ENCODE results near the gene GP5. TPM values are rescaled to one million over a fixed set of nuclear protein-coding genes. Genes with fewer than 3 reads are reported as not detected.

GP5 gene
- polyA plus RNA-seq, 1 of the 3 experiments (the other 2 are of a cell fraction): 0.13 TPM

DNA sequence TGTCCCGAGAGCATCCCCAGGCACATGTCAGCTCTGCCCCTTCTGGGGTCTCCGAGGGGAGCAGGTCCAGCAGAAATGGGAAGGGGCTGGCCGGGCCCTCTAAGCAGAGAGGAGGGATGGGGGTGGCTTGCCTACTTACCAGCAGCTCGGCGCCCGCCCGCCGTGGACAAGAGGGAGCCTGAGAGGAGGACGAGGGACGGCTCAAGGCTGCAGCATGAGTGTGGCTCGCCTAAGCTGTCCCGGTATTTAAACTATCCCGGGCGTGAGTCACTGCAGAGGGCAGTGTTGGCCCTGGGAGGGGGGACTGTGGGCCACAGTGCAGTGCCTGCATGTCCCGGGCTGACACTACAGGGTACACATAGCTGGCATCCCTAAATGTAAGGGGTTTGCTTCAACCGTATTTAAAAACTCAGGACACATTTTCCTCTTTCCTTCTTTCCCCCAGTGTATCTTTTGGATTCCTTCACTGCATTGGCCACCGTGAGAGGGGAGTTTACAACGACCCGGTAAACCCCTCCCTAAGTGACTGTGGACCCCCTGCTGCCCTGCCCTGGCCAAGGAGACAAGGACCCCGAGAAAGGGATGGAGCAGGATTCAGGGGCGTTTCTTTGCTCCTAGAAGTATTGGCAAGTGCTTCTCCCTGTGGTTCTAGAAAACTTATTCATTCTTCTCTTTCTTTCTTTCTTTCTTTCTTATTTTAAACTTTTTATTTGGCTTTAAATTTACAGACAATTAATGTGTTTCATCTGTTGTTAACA, 29.4 kb downstream of the GP5 start, which contains the start of gene LRRC15:
Gene LRRC15 (minus strand): TSS at position 222 of the 758 bp plus-strand sequence. CDS start 8,700 bp downstream, outside the sequence.
- H4K20me1 ChIP-seq (ENCODE audit: insufficient read depth): no peaks in the 10 kb centered on the region
- H3K9ac ChIP-seq: no peak within 1 kb of the TSS
- peaks cover 10 to 31% of the 10 kb centered on the region in 2 experiments; a peak in 3 of 4 replicates for H3K4me1 ChIP-seq (ENCODE audit: control insufficient read depth in 1 of 2, insufficient read depth in 2 of 2, low read depth in 1 of 2, low read length in 1 of 2)
- no peak within 1 kb of the TSS for H3K4me3 ChIP-seq (ENCODE audit: low read depth in 2 of 2, low read length in 1 of 2)
- peak within 1 kb of the TSS in 1 of 2 experiments; percentile 63; a peak in 1 of 4 replicates for H3K27ac ChIP-seq (ENCODE audit: low read depth in 2 of 2, low read length in 1 of 2)
- H3K36me3 ChIP-seq (replicated peaks in 1 of 2; ENCODE audit: control insufficient read depth in 1 of 2, insufficient read depth in 2 of 2, low read length in 1 of 2): no peaks in the 10 kb centered on the region
- H3K9me2 ChIP-seq: no peaks in the 10 kb centered on the region
- H3K27me3 ChIP-seq (ENCODE audit: insufficient read depth): no peaks in the 10 kb centered on the region
- TF ChIP-seq PBX3 (IDR thresholded peaks at IDR 0.05) (no peak), FOSL2 (IDR thresholded peaks at IDR 0.05; ENCODE audit: borderline replicate concordance, low read depth) (peak; percentile 6; the same call in 1 of the 2 replicates)
- TF ChIP-seq, protein P1, sequence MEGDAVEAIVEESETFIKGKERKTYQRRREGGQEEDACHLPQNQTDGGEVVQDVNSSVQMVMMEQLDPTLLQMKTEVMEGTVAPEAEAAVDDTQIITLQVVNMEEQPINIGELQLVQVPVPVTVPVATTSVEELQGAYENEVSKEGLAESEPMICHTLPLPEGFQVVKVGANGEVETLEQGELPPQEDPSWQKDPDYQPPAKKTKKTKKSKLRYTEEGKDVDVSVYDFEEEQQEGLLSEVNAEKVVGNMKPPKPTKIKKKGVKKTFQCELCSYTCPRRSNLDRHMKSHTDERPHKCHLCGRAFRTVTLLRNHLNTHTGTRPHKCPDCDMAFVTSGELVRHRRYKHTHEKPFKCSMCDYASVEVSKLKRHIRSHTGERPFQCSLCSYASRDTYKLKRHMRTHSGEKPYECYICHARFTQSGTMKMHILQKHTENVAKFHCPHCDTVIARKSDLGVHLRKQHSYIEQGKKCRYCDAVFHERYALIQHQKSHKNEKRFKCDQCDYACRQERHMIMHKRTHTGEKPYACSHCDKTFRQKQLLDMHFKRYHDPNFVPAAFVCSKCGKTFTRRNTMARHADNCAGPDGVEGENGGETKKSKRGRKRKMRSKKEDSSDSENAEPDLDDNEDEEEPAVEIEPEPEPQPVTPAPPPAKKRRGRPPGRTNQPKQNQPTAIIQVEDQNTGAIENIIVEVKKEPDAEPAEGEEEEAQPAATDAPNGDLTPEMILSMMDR (IDR thresholded peaks at IDR 0.05): no peak
- WGBS (ENCODE audit: low lambda C conversion rate): 80% methylated on average over 16 of the region's 21 CpGs
- H2AFZ ChIP-seq (ENCODE audit: low read depth): no peak within 1 kb of the TSS
- CTCF ChIA-PET: interaction anchor here (0.9 to 9.4 kb wide), 4 partner anchors 9 to 35 kb away, joined by 3 to 85 read pairs (median 5); no protein-coding TSS in a partner anchor
- POLR2A ChIA-PET: no interaction called here
- no peak within 1 kb of the TSS for H3K4me2 ChIP-seq
- H3K9me3 ChIP-seq: no peaks in the 10 kb centered on the region
- H3F3A ChIP-seq (replicated peaks; ENCODE audit: insufficient read depth): no peaks in the 10 kb centered on the region
- no peak for DNase-seq
- no peaks in the 10 kb centered on the region for H3K79me2 ChIP-seq (ENCODE audit: insufficient read depth)

DNA sequence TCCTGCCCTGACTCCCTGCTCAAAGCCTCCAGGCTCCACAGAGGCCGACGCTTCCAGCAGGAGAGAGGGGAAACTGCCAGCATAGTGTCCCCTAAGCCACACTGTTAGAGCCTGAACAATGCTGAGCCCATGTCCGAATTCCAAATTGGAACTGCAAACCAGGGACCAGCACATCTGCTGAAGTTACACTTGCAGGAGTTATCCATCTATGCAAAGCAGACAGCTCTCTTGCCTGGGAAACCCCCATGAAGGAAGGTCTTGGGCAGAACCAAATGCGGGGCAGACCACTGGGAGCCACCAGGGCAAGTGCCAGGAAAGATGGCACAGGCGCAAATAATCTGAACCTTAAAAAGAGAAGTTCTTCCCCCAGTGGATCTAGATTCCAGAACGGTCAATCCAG, 30.1 kb downstream of the GP5 start:
- Histone ChIP-seq H3K4me2 (no peak overlapping the region), H3F3A (replicated peaks; ENCODE audit: insufficient read depth) (no peaks in the 10 kb centered on the region), H3K4me1 (ENCODE audit: control insufficient read depth in 1 of 2, insufficient read depth in 2 of 2, low read depth in 1 of 2, low read length in 1 of 2) (peaks cover 15 to 39% of the 10 kb centered on the region in 2 experiments; a peak in 3 of 4 replicates), H4K20me1 (ENCODE audit: insufficient read depth) (no peaks in the 10 kb centered on the region), H3K9me3 (no peaks in the 10 kb centered on the region), H3K79me2 (ENCODE audit: insufficient read depth) (no peaks in the 10 kb centered on the region), H3K36me3 (replicated peaks in 1 of 2; ENCODE audit: control insufficient read depth in 1 of 2, insufficient read depth in 2 of 2, low read length in 1 of 2) (no peaks in the 10 kb centered on the region), H2AFZ (ENCODE audit: low read depth) (no peak overlapping the region), H3K27me3 (ENCODE audit: insufficient read depth) (no peaks in the 10 kb centered on the region), H3K4me3 (ENCODE audit: low read depth in 2 of 2, low read length in 1 of 2) (no peak overlapping the region), H3K27ac (ENCODE audit: low read depth in 2 of 2, low read length in 1 of 2) (peak overlapping the region in 1 of 2 experiments; percentile 63; a peak in 1 of 4 replicates), H3K9ac (no peak overlapping the region), H3K9me2 (no peaks in the 10 kb centered on the region)
- 80% methylated on average over 4 of the region's 6 CpGs for WGBS (ENCODE audit: low lambda C conversion rate)
- no peak for TF ChIP-seq FOSL2 (IDR thresholded peaks at IDR 0.05; ENCODE audit: borderline replicate concordance, low read depth)
- TF ChIP-seq MEF2A (IDR thresholded peaks at IDR 0.05; ENCODE audit: borderline replicate concordance, low read depth): no peak
- no peak for TF ChIP-seq RXRA (IDR thresholded peaks at IDR 0.05; ENCODE audit: borderline replicate concordance, low read depth)
- TF ChIP-seq SMC3 (IDR thresholded peaks at IDR 0.05; ENCODE audit: low read depth, low read length): no peak
- no peak for TF ChIP-seq POLR2AphosphoS5 (IDR thresholded peaks at IDR 0.05; ENCODE audit: low read depth, low read length)
- no peak for TF ChIP-seq ZBTB33 (IDR thresholded peaks at IDR 0.05; ENCODE audit: borderline replicate concordance, low read depth)
- no peak for TF ChIP-seq NRF1 (IDR thresholded peaks at IDR 0.05; ENCODE audit: low read depth, low read length)
- no peak for TF ChIP-seq FOXJ3 (CRISPR knock-in tag; IDR thresholded peaks at IDR 0.05)
- TF ChIP-seq NFIC (IDR thresholded peaks at IDR 0.05; ENCODE audit: borderline replicate concordance): no peak
- TF ChIP-seq, protein P2, sequence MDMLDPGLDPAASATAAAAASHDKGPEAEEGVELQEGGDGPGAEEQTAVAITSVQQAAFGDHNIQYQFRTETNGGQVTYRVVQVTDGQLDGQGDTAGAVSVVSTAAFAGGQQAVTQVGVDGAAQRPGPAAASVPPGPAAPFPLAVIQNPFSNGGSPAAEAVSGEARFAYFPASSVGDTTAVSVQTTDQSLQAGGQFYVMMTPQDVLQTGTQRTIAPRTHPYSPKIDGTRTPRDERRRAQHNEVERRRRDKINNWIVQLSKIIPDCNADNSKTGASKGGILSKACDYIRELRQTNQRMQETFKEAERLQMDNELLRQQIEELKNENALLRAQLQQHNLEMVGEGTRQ (IDR thresholded peaks at IDR 0.05; ENCODE audit: borderline replicate concordance, low read depth, low read length): no peak
- no peak for TF ChIP-seq GATA2 (CRISPR knock-in tag; IDR thresholded peaks at IDR 0.05)
- no peak for TF ChIP-seq RCOR1 (IDR thresholded peaks at IDR 0.05; ENCODE audit: low read length)
- TF ChIP-seq PBX3 (IDR thresholded peaks at IDR 0.05): no peak
- no peak for TF ChIP-seq MXI1 (IDR thresholded peaks at IDR 0.05; ENCODE audit: low read depth, low read length)
- TF ChIP-seq TCF12 (IDR thresholded peaks at IDR 0.05): no peak
- TF ChIP-seq GABPA (IDR thresholded peaks at IDR 0.05; ENCODE audit: low read depth): no peak
- no peak for TF ChIP-seq CHD2 (IDR thresholded peaks at IDR 0.05; ENCODE audit: low read length, partially characterized antibody)
- ChIA-PET POLR2A (no interaction called here), CTCF (interaction anchor here (0.7 to 9.4 kb wide), 8 partner anchors 9 to 38 kb away, joined by 3 to 85 read pairs (median 4); no protein-coding TSS in a partner anchor)
- DNase-seq: no peak
